ENCODE measurements around the gene MICAL2.
A peak's percentile ranks its signal among the peaks of the same experiment; 100 is the strongest.

The MICAL2 gene, protein sequence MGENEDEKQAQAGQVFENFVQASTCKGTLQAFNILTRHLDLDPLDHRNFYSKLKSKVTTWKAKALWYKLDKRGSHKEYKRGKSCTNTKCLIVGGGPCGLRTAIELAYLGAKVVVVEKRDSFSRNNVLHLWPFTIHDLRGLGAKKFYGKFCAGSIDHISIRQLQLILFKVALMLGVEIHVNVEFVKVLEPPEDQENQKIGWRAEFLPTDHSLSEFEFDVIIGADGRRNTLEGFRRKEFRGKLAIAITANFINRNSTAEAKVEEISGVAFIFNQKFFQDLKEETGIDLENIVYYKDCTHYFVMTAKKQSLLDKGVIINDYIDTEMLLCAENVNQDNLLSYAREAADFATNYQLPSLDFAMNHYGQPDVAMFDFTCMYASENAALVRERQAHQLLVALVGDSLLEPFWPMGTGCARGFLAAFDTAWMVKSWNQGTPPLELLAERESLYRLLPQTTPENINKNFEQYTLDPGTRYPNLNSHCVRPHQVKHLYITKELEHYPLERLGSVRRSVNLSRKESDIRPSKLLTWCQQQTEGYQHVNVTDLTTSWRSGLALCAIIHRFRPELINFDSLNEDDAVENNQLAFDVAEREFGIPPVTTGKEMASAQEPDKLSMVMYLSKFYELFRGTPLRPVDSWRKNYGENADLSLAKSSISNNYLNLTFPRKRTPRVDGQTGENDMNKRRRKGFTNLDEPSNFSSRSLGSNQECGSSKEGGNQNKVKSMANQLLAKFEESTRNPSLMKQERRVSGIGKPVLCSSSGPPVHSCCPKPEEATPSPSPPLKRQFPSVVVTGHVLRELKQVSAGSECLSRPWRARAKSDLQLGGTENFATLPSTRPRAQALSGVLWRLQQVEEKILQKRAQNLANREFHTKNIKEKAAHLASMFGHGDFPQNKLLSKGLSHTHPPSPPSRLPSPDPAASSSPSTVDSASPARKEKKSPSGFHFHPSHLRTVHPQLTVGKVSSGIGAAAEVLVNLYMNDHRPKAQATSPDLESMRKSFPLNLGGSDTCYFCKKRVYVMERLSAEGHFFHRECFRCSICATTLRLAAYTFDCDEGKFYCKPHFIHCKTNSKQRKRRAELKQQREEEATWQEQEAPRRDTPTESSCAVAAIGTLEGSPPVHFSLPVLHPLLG

DNA sequence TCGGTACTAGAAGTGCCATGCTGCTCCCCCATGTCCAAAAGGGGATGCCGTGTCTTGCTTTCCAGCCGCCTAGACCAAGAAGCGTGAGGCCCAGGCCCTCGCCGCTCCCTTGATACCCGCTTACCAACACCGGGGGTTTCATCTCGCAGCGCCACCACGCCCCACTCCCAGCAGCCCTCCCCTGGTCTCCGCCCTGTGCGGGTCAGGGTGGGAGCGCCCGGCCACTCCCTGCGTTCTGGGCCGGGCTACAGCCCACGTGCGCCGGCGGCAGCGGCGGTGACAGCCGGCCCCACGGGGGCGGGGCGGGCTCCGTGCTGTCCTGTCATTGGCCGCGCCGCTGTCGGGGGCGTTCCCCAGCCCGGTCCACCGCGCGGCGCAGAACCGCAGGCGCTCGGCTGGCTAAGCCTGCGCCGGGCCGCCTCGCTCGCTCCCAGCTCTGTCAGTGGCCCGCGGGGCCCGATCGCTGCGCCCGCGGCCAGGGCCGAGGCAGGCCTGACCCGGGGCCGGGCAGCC, at the start of gene MICAL2:
Gene MICAL2 (plus strand): TSS at position 390 of the 513 bp plus-strand sequence. CDS start 51,566 bp downstream, outside the sequence.
- peak; percentile 95 for DNase-seq

GRCh38 chr11:12061851-12062560, 48.4 kb upstream of the MICAL2 start:
- DNase-seq: no peak

DNA sequence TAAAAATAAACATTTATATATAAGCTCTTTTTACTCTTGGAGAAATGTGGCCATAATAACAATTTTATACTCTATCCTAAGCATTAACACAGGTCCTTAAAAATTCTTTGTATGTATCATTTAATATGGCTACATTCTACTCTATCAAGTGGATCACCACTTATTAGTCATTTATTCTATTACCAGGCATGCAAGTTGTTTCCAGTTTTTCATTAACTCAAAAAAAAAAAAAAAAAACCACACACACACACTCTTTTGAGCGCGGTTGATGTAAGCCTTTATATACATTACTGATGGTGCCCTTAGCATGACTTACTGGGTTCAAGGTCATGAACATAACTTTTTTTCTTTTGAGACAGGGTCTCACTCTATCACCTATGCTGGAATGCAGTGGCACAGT, 47.1 kb upstream of the MICAL2 start:
- no peak for DNase-seq

DNA sequence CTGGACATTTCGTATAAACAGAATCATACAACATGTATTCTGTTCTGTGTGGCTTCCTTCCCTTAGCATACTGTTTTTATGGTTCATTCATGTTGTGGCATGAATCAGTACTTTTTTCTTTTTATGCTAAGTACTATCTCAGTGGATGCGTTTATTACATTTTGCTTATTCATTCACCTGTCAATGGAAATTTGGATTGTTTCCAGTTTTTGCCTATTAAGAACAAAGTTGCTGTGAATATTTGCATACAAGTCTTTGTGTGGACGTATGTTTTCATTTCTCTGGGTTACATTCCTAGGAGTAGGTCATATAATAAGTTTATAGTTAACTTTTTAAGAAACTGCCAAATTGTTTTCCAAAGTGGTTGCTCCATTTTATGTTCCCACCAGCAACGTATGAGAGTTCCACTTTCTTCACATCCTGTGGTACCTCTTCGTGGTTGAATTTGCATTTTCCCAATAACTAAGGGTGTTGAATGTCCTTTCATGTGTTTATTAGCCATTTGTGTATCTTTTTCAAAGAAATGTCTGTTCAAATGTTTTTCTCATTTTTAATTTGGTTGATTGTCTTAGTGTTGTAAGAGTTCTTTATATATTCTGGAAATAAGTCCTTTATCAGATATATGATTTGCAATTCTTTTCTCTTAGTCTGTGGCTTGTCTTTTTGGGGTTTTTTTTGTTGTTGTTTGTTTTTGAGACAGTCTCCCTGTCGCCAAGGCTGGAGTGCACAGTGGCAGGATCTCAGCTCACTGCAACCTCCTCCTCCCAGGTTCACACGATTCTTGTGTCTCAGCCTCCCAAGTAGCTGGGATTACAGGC, 46.0 kb upstream of the MICAL2 start:
- no peak for DNase-seq

DNA sequence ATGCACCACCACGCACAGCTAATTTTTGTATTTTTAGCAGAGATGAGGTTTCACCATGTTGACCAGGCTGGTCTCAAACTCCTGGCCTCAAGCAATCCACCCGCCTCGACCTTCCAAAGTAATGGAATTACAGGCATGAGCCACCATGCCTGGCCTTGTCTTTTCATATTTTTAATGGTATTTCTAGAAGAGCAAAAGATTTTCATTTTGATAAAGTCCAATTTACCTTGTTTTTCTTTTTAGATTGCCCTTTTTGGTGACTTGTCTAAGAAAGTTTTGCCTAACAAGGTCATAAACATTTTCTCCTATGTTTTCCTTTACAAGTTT, 45.5 kb upstream of the MICAL2 start:
- DNase-seq: no peak

- DNase-seq: no peak
Observed at GRCh38 chr11:12066056-12066798, 44.2 kb upstream of the MICAL2 start.

DNA sequence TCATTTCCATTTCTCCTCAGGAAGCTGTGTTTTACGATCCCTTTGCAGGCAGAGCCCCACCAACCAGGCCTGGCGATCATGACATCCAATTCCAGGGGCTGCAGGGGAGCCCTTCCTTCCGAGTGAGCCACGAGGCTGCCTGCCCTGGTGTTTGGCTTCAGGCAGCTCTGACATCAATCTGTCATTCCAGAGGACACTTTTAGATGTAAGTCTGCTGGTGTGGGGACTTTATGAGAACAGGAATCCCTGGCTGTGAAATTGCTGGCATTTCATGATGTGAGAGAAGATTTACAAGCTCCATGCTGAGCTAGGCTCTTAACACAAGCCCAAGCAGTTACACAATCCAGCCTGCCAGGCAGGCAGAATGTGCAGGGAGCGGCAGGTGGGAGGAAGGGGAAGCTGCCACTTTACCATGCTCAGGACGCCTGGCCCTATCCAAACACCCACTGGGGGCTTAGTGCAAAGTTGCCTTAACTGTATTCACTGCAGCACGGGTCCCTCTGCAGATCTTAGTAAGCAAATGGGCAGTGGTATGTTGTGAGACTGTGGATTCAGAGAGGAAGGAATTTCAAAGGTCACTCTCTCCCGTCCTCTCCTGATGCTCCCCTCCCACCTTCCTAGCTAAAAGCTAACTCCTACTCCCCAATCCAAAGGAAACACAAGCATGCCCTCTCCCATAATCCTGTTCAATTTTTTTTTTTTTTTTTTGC, 43.4 kb upstream of the MICAL2 start:
- no peak for DNase-seq

DNA sequence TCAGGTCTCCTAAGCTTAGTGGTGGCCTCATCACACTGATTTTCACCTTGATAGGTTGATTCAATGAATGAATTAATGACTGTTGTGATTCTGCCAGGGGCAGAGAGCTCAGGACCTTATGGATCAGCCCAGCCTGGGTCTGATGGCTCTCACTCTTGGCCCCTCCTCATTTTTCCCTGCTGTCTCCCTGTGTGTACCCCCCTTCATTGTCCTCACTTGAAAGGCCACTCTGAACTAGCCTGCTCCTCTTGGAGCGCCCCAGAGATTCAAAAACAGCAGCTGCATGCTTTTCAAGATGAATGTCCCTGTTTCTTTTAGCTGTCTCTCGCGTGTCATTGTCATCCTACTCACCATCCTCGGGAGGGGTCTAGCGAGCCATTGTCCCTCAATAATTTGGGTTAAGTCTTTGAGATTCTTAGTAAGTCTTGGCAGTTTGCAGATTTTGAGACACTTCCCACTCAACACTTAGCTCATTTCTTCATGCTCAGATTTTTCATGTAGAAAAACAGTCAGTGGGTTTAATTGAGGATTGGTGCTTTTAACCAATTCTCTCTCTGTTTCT, 42.5 kb upstream of the MICAL2 start:
- DNase-seq: no peak

- DNase-seq: no peak
Observed at GRCh38 chr11:12069066-12069676, 41.2 kb upstream of the MICAL2 start.

GRCh38 chr11:12070446-12071267, 39.7 kb upstream of the MICAL2 start:
- DNase-seq: no peak

GRCh38 chr11:12071574-12071973, 38.8 kb upstream of the MICAL2 start:
- DNase-seq: no peak

DNA sequence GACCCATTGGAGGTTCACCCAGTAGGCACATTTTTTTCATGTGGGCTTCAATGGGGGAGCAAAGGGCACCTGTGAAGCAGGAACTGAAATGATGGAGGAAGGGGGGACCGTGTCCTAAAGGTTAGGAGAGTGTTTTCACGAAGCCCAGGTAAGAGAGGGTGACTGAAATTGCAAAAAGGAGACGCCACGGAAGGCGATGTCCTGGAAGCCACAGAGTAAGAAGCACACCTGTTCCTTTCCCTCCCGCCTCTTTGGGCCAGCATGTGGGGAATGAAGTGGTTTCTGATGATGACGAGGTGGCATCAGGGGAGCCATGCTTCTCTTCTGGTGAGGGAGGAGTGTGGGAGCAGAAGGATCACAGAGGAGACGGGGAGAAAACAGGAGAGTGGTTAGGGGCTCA, 37.0 kb upstream of the MICAL2 start:
- no peak for DNase-seq

- DNase-seq: no peak
Observed at GRCh38 chr11:12073886-12074285, 36.5 kb upstream of the MICAL2 start.

DNA sequence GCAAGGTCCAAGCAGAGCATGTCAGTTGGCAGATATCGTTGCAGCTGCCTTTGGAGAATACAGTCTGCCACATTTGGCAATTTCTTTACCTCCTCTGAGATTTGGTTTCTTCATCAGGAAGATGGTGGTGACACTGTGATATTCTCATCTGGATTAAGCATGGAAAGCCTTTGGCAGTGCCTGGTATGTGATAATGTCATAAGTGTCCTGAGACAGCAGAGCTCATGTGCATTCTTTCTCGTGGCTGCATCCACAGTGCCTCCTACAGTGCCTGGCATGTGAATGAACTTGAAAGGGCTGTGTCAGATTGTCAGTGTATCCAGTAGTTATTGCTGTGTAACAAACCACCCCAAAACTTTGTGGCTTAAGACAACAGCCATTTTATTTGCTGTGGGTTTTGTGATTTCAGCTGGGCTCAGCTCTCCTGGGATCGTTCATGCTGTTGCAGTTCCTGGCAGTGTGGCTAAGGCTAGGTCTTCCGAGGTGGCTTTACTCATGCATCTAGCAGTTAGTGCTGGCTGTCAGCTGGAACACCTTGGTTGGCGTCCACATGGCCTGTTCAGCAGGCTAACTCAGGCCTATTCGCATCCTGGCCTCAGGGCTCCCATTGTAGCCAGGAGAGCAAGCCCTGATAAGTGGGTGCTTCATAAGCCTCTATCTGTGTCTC, 35.7 kb upstream of the MICAL2 start:
- no peak for DNase-seq

- DNase-seq: no peak
Observed at GRCh38 chr11:12075291-12075690, 35.1 kb upstream of the MICAL2 start.

DNA sequence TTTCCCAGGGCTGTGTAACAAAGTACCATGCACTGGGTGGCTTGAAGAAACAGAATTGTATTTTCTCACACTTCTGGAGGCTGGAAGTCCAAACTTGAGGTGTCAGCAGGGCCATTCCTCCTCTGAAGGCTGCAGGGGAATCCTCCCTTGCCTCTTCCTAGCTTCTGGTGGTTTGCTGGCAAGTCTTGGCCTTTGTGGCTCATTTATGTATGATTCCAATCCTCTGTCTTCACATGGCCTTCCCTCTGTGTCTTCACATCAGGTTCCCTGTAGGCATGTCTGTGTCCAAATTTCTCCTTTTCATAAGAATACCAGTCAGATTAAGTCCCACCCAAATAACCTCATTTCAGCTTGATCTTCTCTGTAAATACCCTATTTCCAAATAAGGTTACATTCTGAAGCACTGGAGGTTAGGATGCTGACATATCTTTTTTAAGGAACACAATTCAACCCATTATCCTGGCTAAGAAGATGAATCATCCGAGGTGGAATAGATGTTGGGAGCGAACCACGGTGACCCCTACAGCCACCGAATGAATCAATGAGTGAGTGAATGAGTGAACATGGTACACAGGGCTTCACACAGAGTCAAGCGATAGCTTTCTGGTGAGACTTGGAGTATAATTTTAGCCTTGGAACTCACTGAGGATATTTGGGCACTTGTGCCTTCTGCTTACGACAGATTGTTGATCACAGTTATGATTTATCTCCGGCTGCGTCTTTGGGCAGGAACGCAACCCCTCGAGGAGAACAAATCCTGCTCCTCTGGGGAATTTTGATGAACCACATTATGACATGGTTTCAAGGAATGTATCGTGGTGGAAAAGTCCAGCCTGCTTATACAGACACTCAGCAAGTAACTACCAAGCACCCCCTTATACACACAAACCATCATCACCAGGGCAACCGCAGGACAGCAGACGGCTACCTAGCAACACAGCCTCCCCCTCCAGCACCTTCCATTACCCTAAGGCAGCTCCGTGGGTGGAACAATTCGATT, 34.3 kb upstream of the MICAL2 start:
- DNase-seq: no peak
